HG02884 (cell line): ENCODE data around the gene RTL1.

ENCODE experiments used
- ATAC-seq: cut with Tn5 transposase; IDR thresholded peaks from one replicate; pipeline ENCODE4 v1.9.1; 2021; ENCODE audit warnings: mild to moderate bottlenecking, moderate library complexity; ENCODE audit not compliant: unreplicated experiment

Gene RTL1

GRCh38 chr14:100903672-100904185, at the start of gene RTL1:
RTL1 (minus strand) TSS chr14:100903722; CDS start chr14:100884788, 18,934 bp downstream.
- ATAC-seq = no peak

DNA sequence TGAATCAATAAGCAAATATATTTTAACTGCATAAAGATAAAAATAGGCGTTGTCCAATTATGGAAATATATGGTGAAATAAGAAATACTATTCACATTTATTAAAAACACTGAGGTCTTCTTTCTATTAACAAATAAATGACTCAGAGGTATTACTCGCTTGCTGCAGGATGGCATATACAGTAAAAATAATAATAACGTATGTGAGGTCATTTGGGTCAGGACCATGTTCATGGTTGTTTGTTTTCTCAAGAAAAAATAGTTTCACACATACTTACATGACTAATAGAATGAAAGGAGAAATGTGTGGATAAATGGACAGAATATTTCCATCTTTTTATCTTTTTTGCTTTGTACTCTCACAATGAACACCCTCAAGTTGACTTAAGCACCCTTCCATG, 46.5 kb upstream of the RTL1 start:
- ATAC-seq = no peak

- no peak for ATAC-seq
These were observed 40.5 kb upstream of the RTL1 start for GRCh38 chr14:100944052-100944451.

DNA sequence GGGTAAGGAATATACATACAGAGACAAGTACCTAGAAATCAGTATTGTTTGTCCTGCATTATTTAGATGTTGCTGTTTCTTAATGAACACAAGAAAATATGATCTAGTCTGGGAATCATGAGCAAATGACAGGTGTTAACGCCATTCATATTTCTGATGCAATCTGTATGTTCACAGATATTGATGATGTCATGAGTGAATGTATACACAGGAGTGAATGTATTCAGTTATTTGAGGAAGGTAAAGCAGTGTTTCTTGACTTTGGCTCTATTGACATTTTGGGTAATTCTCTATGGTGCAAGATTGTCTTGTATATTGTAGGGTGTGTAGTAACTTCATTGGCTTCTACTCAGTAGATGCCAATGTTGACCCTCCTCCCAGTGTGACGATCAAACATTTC, 26.7 kb upstream of the RTL1 start:
- no peak for ATAC-seq

DNA sequence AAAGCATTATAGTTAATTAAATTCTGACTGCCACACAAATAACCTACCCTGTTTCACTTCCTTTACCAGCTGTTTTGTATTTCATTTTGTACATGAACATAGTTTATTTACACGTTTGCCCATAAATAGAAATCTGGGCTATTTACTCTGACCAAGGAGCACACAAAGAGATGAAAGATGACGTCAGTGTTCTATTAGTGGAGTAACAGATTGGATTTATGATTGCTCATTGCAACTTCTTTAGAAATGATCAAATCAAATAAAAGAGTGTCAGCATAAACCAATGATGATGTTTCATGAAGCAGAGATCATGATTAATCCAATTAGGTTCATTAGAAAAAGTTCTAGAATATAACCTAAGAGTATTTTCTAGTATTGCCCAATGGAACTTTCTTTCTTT, 12.0 kb upstream of the RTL1 start:
- no peak for ATAC-seq

DNA sequence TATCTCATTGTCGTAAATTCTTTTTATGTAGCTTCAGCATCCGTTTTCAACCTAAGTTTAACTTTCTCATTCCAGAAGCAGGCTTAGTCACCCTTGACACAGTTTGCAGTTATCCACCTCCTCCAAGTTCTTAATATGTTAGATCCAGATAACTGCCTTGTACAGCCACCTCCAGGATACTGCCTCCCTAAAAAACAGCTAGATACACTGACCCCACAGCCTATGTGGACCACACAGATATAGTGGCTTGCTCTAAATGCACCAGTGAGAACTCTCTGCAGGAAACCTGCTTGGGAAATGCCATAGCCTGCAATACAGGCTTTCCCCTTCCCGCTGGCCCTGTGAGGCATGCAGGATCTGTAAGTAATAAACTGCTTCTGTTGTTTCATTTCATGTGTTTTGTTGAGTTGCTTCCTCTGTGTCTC, 11.1 kb upstream of the RTL1 start:
- no peak for ATAC-seq

GRCh38 chr14:100911665-100912316, 8.3 kb upstream of the RTL1 start:
- no peak for ATAC-seq

DNA sequence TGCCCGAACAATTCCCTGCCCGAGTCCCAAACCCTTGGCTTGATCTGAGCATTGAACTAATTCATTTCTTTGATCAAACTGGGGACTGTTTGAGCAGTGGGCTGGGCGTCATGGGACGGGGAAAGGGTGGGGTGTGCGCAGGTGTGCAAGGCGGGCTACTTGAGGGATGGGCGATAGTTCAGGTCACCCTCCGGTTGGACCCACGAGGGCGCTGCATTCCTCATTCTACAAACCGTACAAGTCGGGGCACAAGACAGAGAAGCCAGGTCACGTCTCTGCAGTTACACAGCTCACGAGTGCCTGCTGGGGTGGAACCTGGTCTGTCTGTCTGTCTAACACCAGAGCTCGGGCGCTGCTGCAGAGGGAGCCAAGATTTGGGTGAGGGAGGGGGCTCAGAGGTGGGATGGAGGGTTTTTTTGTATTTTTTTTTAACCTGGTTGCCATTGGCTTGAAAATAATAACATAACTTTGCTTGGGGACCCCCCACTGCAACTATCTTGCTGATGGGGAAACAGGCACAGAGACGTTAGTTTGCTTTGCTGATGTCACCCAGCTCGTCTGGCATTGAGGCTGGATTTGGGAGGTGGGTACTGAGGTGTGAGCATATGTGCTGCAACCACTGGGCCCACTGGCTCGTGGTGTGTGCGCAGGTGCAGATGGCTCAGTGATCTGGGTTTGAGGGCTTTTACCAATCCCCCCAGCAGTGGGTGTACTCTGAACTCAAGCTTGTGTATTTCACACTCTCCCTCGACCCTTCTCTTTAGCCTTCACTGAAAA, 7.6 kb upstream of the RTL1 start:
- no peak for ATAC-seq

- no peak for ATAC-seq
These were observed 5.9 kb upstream of the RTL1 start for GRCh38 chr14:100909439-100909838.

- no peak for ATAC-seq
These were observed 3.7 kb upstream of the RTL1 start for GRCh38 chr14:100907240-100907639.

DNA sequence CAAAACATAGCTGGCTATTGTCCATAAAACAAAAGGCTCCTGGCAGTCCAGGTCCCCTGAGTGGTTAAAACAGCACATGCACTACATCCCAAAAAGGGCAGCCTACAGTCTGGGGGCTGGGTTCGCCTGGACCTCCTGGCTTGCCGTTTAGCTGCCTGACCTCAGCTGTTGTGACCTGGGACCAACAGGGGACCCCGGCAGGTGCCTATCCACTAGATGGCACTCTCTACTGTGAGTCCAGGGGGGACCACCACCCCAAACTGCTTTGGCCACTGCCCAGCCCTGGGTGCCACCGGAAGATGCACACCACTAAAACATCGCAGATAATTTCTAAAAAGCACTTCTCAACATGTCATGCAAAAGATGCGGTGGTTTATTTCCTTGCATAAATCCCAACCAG, 2.9 kb upstream of the RTL1 start:
- no peak for ATAC-seq

DNA sequence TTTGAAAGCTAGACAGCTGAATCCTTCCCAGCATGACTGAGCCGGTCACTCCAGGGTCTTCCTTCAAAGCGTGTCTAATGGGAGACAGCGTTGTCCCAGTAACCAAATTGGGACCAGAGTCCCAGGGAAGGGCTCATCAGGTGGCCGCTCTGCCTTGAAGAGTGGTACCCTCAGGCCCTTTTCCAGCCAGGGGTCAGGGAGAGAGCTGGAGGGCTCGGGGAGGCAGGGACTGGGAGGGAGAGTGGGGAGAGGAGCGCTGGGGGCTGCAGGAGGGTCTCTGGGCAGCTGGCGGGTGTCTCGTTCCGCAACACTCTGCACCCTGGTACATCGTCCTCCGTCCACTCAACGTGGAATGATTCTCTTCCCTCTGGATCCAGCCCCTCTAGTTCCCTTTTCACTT, 1.6 kb upstream of the RTL1 start:
- ATAC-seq = no peak

DNA sequence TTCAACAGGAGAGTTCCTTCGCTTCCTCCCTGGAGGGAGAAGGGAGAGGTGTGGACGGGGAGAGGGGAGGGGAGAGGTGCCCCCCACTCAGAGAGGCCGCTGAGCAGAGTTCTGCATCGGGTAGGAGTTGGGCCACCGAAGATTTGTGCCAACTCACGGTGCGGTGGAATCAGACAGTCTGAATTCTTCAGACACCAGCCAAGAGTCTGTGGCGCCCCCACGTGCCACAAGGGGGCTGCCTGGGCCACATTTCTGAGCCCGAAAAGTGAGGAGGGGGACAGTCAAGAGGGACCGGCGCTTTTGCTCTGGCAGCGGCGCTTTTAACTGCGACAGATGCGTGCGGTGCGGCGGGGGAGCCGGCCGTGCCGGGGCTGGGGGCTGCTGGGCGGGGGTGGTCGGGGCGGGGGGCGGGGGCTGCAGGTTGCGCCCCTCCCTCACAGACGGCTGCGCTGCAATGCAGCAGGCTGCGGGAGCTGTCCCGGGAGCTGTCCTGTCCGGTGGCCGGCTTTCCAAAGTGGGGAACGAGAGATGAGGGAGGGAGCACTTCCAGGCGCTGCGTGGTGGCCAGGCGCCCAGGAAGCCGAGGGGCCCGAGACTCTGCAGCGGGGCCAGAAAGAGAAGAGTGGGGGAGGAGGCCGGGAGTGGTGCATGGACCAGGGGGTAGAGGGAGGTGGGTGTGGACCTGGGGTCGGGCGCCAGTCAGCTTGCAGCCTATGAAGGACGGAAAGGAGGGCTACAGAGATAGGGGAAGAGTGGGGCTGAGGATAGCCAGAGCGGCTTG, 975 bp upstream of the RTL1 start:
- ATAC-seq = no peak

GRCh38 chr14:100903134-100903468, 421 bp downstream of the RTL1 start:
- ATAC-seq = no peak

DNA sequence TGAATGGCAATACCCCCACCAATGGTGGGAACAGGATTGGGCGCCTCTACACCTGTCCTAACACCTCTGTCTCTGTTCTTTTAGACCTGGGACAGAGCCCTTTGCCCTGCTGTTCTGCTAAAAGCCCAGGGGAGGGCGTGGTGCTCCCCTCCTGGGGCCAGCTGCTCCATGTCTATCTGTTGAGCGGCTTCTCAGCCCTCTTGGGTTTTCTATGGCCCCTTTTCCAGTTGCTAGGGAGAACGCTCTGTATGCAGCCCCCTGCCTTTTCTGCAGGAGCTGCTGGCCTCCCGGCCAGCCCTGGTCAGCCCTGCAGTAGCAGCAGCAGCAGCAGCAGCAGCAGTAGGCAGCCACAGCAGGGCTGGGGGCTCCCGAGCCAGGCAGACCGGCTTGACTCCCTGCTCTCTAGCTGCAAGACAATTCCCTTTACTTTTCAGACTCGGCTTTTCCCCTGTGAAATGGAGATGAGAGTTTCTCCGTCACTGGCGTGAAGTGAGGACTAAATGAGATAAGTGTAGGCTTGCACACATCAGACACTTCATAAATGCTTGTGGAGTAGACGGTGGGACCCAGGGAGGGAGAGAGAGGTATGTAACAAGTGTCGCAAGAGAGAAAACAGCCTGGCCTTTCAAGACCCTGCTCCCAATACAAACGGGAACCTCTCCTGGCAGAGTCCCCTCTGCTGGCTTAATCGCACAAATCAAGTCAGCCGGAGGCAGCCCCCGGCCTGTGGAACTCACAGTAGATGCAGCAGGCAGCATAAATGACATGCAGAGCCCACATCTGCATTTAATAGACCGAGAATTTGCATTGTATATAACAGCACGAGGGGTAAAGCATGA, 1.0 kb downstream of the RTL1 start:
- ATAC-seq = no peak

GRCh38 chr14:100901391-100902183, 1.9 kb downstream of the RTL1 start:
- ATAC-seq = no peak

- no peak for ATAC-seq
These were observed 2.6 kb downstream of the RTL1 start for GRCh38 chr14:100900837-100901390.

GRCh38 chr14:100899884-100900771, 3.4 kb downstream of the RTL1 start:
- ATAC-seq = no peak
